Measurements from ENCODE around the gene MTA1.

The MTA1 gene

GRCh38 chr14:105466531-105467248 is 47.1 kb downstream of the MTA1 start:
- no peak overlapping the region for H3K4me3 Mint-ChIP-seq
- peaks cover 3% of the 10 kb centered on the region for H3K27me3 Mint-ChIP-seq (ENCODE audit: low read depth, poor library complexity)
- TF ChIP-seq CTCF (IDR thresholded peaks at IDR 0.05), result no peak
- no peaks in the 10 kb centered on the region for H3K9me3 Mint-ChIP-seq
- peaks cover 11% of the 10 kb centered on the region for H3K36me3 Mint-ChIP-seq (ENCODE audit: low read depth)
- DNase-seq, result no peak
- peaks cover 11% of the 10 kb centered on the region for H3K4me1 Mint-ChIP-seq
- no peak overlapping the region for H3K27ac Mint-ChIP-seq

GRCh38 chr14:105467249-105467941 is 47.8 kb downstream of the MTA1 start:
- Mint-ChIP-seq H3K27ac (no peak overlapping the region), H3K4me1 (peaks cover 11% of the 10 kb centered on the region), H3K36me3 (ENCODE audit: low read depth) (peaks cover 9% of the 10 kb centered on the region), H3K27me3 (ENCODE audit: low read depth, poor library complexity) (peaks cover 3% of the 10 kb centered on the region), H3K9me3 (no peaks in the 10 kb centered on the region), H3K4me3 (no peak overlapping the region)
- DNase-seq, result no peak
- TF ChIP-seq CTCF (IDR thresholded peaks at IDR 0.05), result no peak

GRCh38 chr14:105467942-105468471 is 48.4 kb downstream of the MTA1 start:
- Mint-ChIP-seq H3K27me3 (ENCODE audit: low read depth, poor library complexity) (peaks cover 3% of the 10 kb centered on the region), H3K4me3 (no peak overlapping the region), H3K9me3 (no peaks in the 10 kb centered on the region), H3K27ac (no peak overlapping the region), H3K36me3 (ENCODE audit: low read depth) (peaks cover 8% of the 10 kb centered on the region), H3K4me1 (peaks cover 9% of the 10 kb centered on the region)
- no peak for DNase-seq
- TF ChIP-seq CTCF (IDR thresholded peaks at IDR 0.05), result no peak

- no peak overlapping the region for H3K27ac Mint-ChIP-seq
- peaks cover 5% of the 10 kb centered on the region for H3K4me1 Mint-ChIP-seq
- TF ChIP-seq CTCF (IDR thresholded peaks at IDR 0.05), result no peak
- H3K27me3 Mint-ChIP-seq (ENCODE audit: low read depth, poor library complexity), result peaks cover under 1% of the 10 kb centered on the region
- no peak overlapping the region for H3K4me3 Mint-ChIP-seq
- no peak for DNase-seq
- no peaks in the 10 kb centered on the region for H3K9me3 Mint-ChIP-seq
- peaks cover 3% of the 10 kb centered on the region for H3K36me3 Mint-ChIP-seq (ENCODE audit: low read depth)
These were observed 49.1 kb downstream of the MTA1 start for GRCh38 chr14:105468621-105469241.

GRCh38 chr14:105469456-105470349 is 50.1 kb downstream of the MTA1 start:
- peaks cover 3% of the 10 kb centered on the region for H3K36me3 Mint-ChIP-seq (ENCODE audit: low read depth)
- H3K4me3 Mint-ChIP-seq, result no peak overlapping the region
- H3K9me3 Mint-ChIP-seq, result no peaks in the 10 kb centered on the region
- H3K27ac Mint-ChIP-seq, result peak overlapping the region; percentile 66
- H3K4me1 Mint-ChIP-seq, result peaks cover 5% of the 10 kb centered on the region
- DNase-seq, result no peak
- TF ChIP-seq CTCF (IDR thresholded peaks at IDR 0.05), result no peak
- H3K27me3 Mint-ChIP-seq (ENCODE audit: low read depth, poor library complexity), result no peaks in the 10 kb centered on the region
